Myocyte (in vitro differentiated cells): ENCODE measurements around the gene ZNF324. TPM values are rescaled to one million over a fixed set of nuclear protein-coding genes. Genes with fewer than 3 reads are reported as not detected.
"Not testable (repeated sequence)": the region's sequence is repeated elsewhere in the genome, so short reads cannot be mapped to it uniquely, and the experiment has no call there.

Experiments used
- DNase-seq: peaks from one replicate; pipeline ENCODE4 v3.0.0-alpha.2; 2012; ENCODE audit warnings: low read depth
- total RNA-seq: library from RNA; depleted of rRNA; stranded (reverse); fragments of >200 nt; gene quantifications from 2 replicates; pipeline ENCODE4 v1.2.3, GENCODE V29; 2014

Gene ZNF324
- total RNA-seq, 1 donor from 2014 or later = 15.3 TPM

DNA sequence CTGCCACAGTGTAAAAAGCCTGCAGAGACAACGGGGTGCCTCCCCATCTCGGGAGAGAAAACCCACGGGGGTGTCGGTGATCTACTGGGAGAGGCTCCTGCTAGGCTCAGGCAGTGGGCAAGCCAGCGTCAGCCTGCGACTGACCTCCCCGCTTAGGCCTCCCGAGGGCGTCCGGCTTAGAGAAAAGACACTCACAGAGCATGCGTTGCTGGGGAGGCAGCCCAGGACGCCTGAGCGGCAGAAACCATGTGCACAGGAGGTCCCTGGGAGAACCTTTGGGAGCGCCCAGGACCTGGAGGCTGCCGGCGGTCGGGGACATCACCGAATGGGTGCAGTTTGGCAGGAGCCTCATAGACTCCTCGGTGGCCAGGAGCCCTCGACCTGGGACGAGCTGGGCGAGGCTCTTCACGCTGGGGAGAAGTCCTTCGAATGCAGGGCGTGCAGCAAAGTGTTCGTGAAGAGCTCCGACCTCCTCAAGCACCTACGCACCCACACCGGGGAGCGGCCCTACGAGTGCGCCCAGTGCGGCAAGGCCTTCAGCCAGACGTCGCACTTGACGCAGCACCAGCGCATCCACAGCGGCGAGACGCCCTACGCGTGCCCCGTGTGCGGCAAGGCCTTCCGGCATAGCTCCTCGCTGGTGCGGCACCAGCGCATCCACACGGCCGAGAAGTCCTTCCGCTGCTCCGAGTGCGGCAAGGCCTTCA is 4.1 kb downstream of the ZNF324 start:
- DNase-seq = not testable (repeated sequence)

DNA sequence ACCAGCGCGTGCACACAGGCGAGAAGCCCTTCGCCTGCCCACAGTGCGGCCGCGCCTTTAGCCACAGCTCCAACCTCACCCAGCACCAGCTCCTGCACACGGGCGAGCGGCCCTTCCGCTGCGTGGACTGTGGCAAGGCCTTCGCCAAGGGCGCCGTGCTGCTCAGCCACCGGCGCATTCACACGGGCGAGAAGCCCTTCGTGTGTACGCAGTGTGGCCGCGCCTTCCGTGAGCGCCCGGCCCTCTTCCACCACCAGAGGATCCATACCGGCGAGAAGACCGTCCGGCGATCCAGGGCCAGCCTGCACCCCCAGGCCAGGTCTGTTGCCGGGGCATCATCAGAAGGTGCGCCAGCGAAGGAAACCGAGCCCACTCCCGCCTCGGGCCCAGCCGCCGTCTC is 4.9 kb downstream of the ZNF324 start:
- no peak for DNase-seq

DNA sequence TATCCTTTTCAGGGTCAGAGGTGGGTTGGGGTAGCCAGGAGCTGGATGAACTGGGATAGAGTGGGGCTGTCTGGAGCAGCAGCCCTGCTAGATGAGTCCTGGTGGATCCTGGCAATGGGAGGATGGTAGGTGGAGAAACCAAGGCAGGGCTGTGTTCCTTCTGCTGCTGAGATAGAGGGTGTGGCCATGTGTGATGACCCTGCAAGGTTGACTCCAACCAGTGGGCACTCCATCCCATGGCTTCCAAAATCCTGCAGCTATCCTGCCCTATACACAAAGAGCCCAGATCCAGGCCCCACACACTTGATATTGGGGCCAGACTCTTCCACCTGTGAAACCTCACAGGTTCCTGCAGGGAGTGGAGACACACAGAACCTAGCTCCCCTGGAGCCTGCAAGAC is 6.9 kb downstream of the ZNF324 start:
- DNase-seq = no peak

DNA sequence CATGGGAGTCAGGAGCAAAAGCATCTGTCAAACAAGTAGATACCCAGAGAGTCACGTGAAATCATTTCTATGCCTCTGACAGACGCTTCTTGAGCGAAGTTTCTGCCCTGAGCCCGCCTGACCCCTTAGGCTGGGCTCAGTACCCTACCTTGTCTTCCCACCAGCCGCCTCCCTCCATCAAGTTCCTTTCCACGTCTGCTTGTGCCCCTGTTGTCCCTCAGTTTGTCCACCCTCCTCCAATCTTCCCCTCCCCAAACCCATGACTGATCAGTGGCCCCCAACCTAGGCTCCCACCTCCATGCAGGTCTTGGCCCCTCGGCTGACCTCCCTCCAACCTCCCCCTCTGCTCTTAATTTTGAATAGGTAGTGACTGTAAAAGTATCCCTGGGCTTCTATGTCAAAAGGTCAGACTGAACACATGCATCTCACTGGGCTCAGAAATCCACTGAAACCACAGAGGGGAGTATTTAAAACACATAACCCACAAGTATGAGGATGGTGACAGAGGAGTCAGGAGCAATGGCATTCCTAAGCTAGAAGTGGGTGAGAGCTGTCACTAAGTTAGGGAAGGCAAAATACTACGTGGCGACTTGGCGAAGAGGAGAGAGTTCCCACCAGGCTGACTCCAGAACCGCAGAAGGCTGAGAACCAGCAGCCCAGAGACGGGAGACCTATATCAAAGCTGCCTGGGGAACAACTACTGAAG is 7.6 kb downstream of the ZNF324 start:
- peak; percentile 91 for DNase-seq

DNA sequence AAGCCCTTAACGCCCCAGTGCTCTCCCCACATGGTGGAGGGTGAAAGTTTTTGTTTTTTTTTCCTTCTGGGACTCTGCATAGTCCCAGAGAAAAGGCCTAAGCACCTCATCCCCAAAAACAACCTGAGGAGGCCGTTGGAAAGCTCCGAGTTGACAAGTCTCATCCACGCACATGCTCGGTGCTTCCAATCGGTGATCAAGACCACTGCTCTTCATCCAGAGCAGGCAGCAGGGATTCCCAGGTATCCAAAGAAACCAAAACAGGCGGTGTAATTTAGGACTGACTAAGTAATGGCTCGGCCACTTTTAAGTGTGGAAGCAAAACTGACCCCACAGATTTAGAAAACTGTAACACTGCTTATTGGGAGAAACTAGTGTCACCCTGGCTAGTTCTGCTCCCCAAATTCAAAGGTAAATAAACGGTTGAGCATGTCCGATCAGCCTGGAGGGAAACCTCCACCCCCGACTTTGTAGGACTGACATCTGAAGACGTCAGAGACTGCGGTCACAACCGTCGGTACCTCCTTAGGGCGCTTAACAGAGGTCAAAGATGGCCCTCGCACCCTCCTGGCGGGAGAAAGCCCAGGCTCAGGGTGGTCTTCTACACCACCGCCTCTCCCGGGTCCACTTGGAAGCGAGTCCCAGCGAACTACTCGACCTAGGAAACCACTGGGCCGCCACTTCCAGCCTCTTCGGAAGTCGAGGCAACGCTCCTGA is 8.3 kb downstream of the ZNF324 start:
- no peak for DNase-seq

DNA sequence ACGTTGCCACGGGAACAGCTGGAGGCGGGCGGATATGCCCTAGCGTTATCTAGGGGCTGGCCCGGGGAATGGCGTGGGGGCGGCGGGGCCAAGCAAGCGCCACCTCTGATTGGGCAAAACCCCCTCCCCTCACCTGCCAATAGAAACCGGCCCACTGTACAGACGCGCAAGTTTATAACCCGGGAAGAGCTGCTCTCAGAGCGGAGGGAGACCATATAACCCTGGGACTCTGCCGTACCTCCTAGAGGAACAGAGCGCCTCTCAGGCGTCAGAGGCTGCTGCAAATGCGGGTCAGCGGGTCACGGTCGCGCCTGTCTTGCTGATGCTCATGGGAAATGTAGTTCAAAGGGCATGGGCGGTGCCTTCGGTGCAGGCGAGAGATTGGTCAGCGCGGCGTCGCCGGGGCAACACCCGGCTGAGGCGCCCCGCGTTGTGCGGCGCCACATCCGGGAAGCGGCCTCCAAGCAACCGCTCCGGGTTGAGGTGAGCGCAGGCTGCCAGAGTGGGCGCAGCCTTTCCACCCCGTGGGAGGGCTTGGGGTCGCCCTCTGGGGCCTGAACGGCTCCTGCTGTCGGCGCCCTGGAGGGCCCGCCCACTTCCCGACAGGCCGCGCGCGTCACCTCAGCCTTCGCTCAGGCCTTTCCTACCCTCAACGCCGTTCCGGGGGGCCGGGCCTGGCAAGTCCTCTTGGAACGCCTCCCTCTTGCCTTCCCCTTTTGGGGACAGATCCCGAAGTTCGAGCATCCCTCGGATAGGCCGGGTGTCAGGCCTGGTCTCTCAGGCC is 9.0 kb downstream of the ZNF324 start, which contains the start of gene ZNF446:
ZNF446 (plus strand) TSS at position 639 of the 784 bp plus-strand sequence. CDS start 867 bp downstream, outside the sequence.
- DNase-seq = peak; percentile 97

DNA sequence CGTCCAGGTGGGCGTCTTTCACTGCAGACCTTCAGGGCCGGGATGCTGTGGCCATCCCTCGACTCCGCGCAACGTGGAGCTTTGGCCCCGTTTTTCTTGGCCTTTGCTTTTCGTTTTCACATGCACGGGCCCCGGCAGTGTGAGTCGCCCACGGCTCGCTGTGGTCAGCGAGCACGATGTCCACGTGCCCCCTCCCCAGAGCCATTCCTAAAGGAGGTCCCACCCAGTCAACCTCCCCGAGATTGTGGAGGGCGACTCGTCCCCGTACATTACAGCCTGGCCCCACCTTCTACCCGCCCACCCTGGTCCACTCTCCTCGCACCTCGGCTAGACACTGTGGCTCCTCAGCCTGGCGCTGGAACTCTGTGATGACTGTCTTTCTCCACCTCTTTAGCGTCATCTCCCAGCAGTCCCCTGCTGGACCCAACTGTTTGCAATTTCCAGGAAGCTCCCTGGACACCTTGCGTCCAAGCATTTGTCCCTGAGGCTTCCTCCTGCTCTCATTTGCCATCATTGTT is 9.7 kb downstream of the ZNF324 start:
- peak; percentile 5 for DNase-seq

DNA sequence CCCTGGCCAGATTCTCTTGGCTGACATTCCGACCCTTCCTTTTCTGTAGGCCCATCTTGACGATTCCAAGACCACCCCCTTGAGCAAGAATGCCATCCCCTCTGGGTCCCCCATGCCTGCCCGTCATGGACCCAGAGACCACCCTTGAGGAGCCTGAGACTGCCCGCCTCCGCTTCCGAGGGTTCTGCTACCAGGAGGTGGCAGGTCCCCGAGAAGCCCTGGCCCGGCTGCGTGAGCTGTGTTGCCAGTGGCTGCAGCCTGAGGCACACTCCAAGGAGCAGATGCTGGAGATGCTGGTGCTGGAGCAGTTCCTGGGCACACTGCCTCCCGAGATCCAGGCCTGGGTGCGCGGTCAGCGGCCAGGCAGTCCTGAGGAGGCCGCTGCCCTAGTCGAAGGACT is 10.2 kb downstream of the ZNF324 start:
- DNase-seq = no peak

DNA sequence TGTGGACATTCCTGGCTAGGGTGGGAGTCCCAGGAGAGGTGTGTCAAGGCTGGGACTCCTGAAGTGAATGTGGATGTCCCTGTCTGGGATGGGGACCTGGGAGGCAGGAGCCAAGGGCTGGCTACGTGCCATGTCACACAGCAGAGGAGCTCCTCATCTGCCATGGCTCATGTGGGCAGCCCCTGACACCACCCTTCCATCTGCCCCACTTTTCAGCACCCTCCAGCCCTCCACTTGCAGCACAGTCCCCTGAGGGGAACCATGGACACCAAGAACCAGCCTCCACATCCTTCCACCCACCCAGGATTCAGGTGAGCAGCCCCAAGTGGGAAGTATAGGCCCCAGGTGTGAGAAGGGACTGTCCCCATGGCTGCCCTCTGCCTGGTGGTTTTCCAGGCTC is 11.0 kb downstream of the ZNF324 start:
- DNase-seq = no peak

DNA sequence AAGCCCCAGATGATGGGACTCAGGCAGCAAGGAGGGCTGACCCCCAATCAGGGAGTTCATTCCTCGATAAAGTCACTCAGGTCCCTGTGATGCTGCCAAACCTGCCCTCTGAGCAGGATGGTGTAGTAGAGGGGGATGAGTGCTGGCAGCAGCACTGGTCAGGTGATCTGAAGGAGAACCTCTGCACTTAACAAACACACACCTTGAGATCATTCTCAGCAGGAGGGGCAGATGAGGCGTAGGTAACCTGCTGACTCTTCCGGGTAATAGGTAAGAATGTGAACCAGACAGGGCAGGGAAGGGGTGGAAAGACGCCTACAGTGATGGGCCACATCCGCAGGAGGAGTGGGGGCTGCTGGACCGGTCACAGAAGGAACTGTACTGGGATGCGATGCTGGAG is 12.4 kb downstream of the ZNF324 start:
- DNase-seq = no peak

DNA sequence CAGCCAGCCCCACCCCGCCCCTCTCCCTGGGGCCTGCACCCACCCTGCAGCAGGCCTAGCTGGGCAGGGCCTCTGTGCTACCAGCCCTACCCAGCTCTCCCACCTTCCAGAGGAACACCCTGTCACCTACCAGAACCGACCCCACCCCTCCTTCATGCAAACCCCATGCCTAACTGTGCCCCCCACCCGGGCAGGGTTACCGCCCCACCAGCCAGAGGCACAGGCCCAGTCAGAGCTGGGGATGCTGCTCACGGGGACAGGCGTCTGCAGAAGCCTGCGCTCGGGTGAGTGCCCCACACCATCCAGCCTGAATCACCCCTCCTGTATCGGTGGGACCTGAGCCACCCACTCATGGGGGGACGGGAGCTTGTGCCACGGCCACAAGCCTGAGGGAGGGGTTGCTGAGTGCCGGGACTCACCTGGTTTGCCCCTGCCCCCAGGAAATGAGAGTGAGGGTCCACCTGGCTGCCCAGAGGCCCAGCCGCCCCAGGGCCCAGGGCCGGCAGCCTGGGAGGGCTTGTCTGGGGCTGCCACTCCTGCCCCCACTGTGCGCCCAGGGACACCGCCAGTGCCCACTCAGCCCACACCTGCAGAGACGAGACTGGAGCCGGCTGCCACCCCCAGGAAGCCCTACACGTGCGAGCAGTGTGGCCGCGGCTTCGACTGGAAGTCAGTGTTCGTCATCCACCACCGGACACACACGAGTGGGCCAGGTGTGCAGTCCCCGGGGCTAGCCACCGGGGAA is 13.0 kb downstream of the ZNF324 start:
- no peak for DNase-seq

DNA sequence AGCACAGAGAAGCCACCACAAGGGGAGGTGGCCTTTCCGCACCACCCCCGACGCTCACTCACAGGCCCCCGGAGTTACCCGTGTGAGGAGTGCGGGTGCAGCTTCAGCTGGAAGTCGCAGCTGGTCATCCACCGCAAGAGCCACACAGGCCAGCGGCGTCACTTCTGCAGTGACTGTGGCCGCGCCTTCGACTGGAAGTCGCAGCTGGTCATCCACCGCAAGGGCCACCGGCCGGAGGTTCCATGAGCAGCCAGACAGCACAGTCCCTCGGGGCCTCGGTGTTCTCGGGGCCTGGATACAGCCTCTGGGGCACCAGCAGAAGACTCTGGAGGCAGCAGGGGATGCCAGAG is 13.6 kb downstream of the ZNF324 start:
- no peak for DNase-seq

DNA sequence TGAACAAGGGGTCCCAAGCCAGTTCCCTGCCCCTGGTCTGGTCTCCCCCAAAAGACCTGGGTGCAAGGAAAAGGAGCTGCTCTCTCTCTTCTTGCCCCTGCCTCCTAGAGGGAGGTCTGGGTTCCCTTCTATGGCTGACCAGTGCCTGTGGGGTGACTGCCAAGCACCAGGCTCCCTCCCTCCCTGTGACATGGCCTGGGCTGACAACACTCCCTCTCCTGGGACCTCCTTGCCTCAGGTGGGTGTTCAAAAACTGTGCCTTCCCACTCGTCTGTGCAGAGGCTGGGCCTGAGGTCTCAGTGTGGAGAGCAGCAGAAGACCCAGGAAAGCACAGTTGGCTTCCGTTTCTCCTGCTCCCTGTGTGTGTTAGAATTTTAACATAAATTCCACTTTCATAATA is 14.0 kb downstream of the ZNF324 start:
- no peak for DNase-seq

DNA sequence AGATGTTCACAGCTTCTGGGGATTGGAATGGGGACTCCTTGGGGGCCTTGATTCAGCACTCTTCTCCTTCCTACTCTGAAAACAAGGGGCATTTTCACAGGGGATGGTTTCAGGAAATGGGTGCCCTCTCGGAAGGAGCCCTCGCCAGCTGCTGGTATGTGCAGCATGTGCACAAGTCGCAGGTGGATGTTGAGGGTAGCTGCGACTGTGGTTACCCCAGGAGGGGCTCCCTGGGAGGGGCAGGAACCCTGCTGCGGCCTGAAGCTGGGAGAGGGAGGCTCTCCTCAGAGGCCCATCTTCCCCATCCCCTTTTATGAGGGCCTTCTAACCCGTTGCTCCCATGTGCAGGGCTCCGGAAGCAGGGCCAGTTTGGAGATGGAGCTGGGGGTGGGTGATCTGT is 15.5 kb downstream of the ZNF324 start:
- DNase-seq = no peak

DNA sequence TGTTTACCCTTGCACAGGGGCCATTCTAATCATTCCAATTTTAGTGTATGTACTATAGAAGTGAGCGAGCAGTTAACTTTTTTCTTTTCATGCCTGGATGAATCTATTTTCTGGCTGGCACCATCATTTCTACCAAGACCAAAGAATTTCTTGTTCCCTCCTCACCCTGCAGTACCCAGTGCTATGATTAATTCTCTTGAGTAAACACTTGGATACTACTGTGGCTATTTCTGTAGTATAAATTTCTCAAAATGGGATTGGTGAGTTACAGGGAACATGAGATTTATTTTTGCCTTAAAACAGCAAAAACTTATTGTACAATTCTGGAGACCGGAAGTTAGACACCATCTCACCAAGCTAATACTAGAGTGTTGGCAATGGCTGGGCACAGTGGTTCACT is 16.9 kb downstream of the ZNF324 start:
- DNase-seq = no peak

DNA sequence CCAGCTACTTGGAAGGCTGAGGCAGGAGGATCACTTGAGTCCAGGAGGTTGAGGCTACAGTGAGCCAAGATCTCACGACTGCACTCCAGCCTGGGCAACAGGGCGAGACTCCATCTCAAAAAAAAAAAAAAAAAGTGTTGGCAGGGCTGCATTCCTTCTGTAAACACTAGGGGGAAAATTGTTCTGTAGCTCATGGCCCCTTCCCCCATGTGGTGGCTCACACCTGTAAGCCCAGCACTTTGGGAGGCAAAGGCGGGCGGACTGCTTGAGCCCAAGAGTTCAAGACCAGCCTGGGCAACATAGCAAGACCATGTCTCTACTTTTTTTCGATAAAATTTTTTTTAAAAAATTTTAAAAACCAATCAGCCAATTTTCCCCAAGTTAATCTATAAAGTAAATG is 17.5 kb downstream of the ZNF324 start:
- DNase-seq = not testable (repeated sequence)

DNA sequence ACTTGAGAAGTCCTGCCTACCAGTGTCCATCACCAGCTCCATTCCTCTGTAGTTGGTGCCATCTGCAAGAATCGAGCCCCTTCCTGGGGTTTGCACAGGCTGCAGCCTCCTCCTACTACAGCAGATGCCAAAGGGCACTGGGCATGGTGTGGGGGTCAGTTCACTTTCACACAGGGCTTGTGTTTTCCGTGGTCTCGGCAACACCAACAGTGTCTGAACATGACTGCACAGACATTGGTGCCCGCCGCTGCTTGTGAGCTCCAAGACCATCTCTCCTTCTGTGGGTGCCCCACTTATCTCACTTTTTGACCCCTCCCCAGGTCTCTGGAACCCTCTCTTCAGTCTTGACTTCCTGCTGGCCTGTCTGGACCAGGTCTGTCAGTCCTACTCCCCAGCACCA is 24.5 kb downstream of the ZNF324 start:
- no peak for DNase-seq

DNA sequence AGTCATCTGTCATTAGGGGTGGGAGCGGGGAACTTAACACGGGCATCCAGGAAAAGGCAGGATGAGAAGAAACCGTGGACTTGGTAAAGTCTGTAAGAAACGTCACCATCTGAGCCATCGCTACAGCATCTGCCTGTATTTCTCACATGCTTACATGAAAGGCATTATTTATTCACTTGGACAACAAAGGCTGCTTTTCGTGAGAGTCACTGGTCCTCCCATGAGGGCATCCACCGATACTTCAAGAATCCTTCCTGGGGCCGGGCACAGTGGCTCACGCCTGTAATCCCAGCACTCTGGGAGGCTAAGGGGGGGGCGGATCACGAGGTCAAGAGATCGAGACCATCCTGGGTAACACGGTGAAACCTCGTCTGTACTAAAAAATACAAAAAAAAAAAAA is 25.4 kb downstream of the ZNF324 start:
- no peak for DNase-seq

DNA sequence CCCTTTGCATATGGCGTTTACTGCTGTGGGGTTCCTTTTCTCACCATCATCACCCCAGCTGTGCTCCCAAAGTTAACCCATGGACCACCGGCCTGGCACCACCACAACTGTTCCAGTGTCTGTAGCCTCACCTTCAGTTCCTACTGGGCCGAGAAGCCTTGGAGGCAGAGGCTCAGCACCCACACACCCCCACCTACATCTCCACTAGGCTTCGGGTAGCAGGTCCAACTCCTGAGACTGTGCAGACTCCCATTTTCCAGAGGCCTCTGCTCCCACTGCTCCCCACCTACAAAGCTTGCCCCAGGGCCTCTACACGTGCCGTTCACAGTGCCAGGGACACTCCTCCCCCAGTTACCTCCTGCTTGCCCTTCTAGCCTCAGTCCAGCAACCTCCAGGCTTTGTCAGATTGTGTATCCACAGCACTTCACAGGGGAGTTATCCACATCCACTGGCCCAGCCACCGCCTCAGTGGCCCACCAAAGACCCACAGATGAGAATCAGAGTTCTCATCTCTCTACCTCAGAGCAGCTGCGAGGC is 30.8 kb downstream of the ZNF324 start:
- no peak for DNase-seq

DNA sequence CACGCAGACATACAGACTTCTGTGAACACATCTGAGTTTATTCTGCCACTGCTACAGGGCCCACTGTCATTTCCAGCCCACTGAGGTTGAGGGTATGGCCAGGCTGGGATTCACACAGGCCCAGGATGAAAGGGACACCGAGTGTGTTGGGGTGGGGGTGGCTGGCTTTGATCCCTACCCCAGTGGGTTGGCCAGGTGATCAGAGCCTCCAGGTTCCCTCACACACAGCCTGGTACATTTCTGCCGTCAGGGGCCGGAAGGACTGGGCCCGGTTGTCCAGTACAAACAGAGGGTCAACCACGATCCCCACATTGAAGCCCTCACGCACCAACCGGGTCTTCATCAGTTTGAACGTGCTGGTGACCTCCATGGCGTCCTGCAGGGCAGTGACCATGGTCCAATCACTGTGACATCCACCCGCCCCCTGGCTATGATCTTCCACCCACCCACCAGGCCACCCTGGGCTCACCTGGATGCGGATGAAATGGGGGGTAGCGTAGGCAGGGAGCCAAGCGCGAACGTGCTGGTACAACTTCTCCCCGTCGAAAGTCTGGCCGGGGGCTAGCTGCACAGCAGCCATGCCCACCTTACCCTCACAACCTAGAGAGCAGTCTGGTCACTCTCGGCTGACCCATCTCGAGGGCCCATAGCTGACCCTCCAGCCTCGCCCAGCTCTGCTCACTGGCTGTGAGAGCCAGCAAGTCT is 31.6 kb downstream of the ZNF324 start:
- no peak for DNase-seq
